ENCODE data around the gene RSU1. TPM values are rescaled to one million over a fixed set of nuclear protein-coding genes. Genes with fewer than 3 reads are reported as not detected.

RSU1 gene
- total and polyA plus RNA-seq, 2 donors (not counting 3 experiments of a cell fraction or from before 2014, with no cell fraction given): 80.2 to 104 TPM

- no TSS peak for BruUV-seq (replicated peaks)
- DNase-seq (ENCODE audit: low read depth, low spot score): no peak
These were observed 60.5 kb downstream of the RSU1 start for GRCh38 chr10:16756561-16757221.

More at GRCh38 chr10:16756561-16757221, 60.5 kb downstream of the RSU1 start:
- Histone ChIP-seq H3K4me2 (ENCODE audit: insufficient read depth, low read length) (no peak overlapping the region), H3K4me1 (ENCODE audit: control insufficient read depth, extremely low read depth, insufficient read depth, low read length) (no peaks in the 10 kb centered on the region), H3K27me3 (ENCODE audit: control insufficient read depth in 2 of 2, insufficient read depth in 2 of 2, low read length in 2 of 2) (no peaks in the 10 kb centered on the region), H3K9me1 (replicated peaks; ENCODE audit: control insufficient read depth, extremely low read depth, insufficient read depth, low read length) (no peaks in the 10 kb centered on the region), H3K36me3 (ENCODE audit: control insufficient read depth in 2 of 2, extremely low read depth in 1 of 2, insufficient read depth in 2 of 2, low read length in 2 of 2) (peaks cover 0 to 2% of the 10 kb centered on the region in 2 experiments), H3K9ac (replicated peaks; ENCODE audit: extremely low read depth, insufficient read depth, low read length) (no peak overlapping the region), H3K27ac (ENCODE audit: insufficient read depth, low read depth, low read length) (no peak overlapping the region), H3K79me2 (ENCODE audit: control insufficient read depth, insufficient read depth, low read length) (no peaks in the 10 kb centered on the region), H3K9me3 (replicated peaks; ENCODE audit: control insufficient read depth, insufficient read depth, low read length) (no peaks in the 10 kb centered on the region), H2AFZ (ENCODE audit: low read depth, low read length) (no peak overlapping the region), H3K4me3 (replicated peaks in 1 of 3; ENCODE audit: insufficient read depth in 1 of 3, low read depth in 1 of 3, low read length in 3 of 3) (no peak overlapping the region), H4K20me1 (replicated peaks; ENCODE audit: control insufficient read depth, extremely low read depth, insufficient read depth, low read length) (no peaks in the 10 kb centered on the region)
- dilution Hi-C loops (cut with MboI; ENCODE audit: extremely low pct_ligation_motif_present, low sequenced_read_pairs) (no loop called here), intact Hi-C loops (cut with micrococcal nuclease) (no loop called here)
- CTCF ChIA-PET: no interaction called here
- POLR2A ChIA-PET: no interaction called here
- no peak for FAIRE-seq
- TF ChIP-seq FOS (IDR thresholded peaks at IDR 0.05; ENCODE audit: borderline replicate concordance, insufficient read depth, low read length) (no peak), EZH2 (IDR thresholded peaks at IDR 0.05; ENCODE audit: borderline replicate concordance, low read depth, low read length, severe bottlenecking) (no peak), MYC (IDR thresholded peaks at IDR 0.05; ENCODE audit: low read depth, low read length) (no peak), POLR2AphosphoS5 (IDR thresholded peaks at IDR 0.05; ENCODE audit: insufficient read depth, low read depth, low read length) (no peak), JUN (IDR thresholded peaks at IDR 0.05; ENCODE audit: borderline replicate concordance, insufficient read depth, insufficient read length, low read depth) (no peak), CTCF (IDR thresholded peaks at IDR 0.05; ENCODE audit: extremely low read depth in 1 of 2, insufficient read depth in 1 of 2, low read depth in 1 of 2, low read length in 2 of 2) (no peak), MAX (IDR thresholded peaks at IDR 0.05; ENCODE audit: insufficient read depth, insufficient read length) (no peak), GATA2 (IDR thresholded peaks at IDR 0.05; ENCODE audit: insufficient read depth, insufficient read length, low read depth, low read length) (no peak), POLR2A (IDR thresholded peaks at IDR 0.05; ENCODE audit: low read depth, low read length) (no peak)
